Lung (tissue), 12 donors: ENCODE measurements around the gene SYNM. TPM values are rescaled to one million over a fixed set of nuclear protein-coding genes. Genes with fewer than 3 reads are reported as not detected.

Source experiments
- ATAC-seq: fragments of 200-7000 bp; cut with Tn5 transposase; one replicate; pipeline ENCODE4 v1.9.1; 2020; ENCODE audit warnings: moderate number of reproducible peaks; ENCODE audit not compliant: insufficient read depth, low FRiP score
- DNase-seq, 3 donors: peaks; one replicate each; pipeline ENCODE4 v3.0.0-alpha.2; 2013 to 2017
- H3K27ac ChIP-seq, 2 donors: one replicate each; pipeline ENCODE4 v1.5.1; 2013; ENCODE audit warnings: mild to moderate bottlenecking in 2 of 2, moderate library complexity in 2 of 2, control low read depth in 1 of 2, inconsistent platforms in 1 of 2, low read depth in 1 of 2, low read length in 1 of 2
- H3K27me3 ChIP-seq, 3 donors: one replicate each; pipeline ENCODE4 v1.5.1; 2013; ENCODE audit warnings: low read length in 2 of 3; ENCODE audit not compliant: control insufficient read depth in 3 of 3, insufficient read depth in 3 of 3
- H3K36me3 ChIP-seq, 4 donors: one replicate each; pipeline ENCODE4 v1.5.1; 2013; ENCODE audit warnings: low read length in 4 of 4, mild to moderate bottlenecking in 1 of 4, moderate library complexity in 1 of 4; ENCODE audit not compliant: control insufficient read depth in 4 of 4, insufficient read depth in 4 of 4
- H3K4me1 ChIP-seq, 5 donors: one replicate each; pipeline ENCODE4 v1.5.1; 2013; ENCODE audit warnings: low read length in 5 of 5, mild to moderate bottlenecking in 2 of 5, moderate library complexity in 1 of 5; ENCODE audit not compliant: control insufficient read depth in 5 of 5, insufficient read depth in 5 of 5
- H3K4me3 ChIP-seq: one replicate; pipeline ENCODE4 v1.5.1; 2013; ENCODE audit warnings: mild to moderate bottlenecking, control low read depth, moderate library complexity
- H3K9ac ChIP-seq, 2 donors: one replicate each; pipeline ENCODE4 v1.5.1; 2013; ENCODE audit warnings: low read length in 2 of 2, control low read depth in 1 of 2; ENCODE audit not compliant: insufficient read depth in 1 of 2
- H3K9me3 ChIP-seq, 4 donors: one replicate each; pipeline ENCODE4 v1.5.1; 2013; ENCODE audit warnings: low read length in 3 of 4, mild to moderate bottlenecking in 1 of 4, moderate library complexity in 1 of 4; ENCODE audit not compliant: control insufficient read depth in 4 of 4, insufficient read depth in 3 of 4
- WGBS, 2 donors: extraction: QIAGEN DNeasy Blood & Tissue Kit; methylation state at CpG; one replicate each; pipeline ENCODE4 v1.1.7; 2013; 5-methylcytosine and 5-hydroxymethylcytosine counted together
- polyA plus RNA-seq, 2 donors: library from polyadenylated mRNA; stranded (reverse); fragments of 200-250 nt; gene quantifications; one replicate each; pipeline ENCODE4 v1.2.1, GENCODE V29; 2013
- total RNA-seq, 2 donors: library from RNA; depleted of rRNA in 1 of 2; stranded (reverse); fragments of >200 nt in 1 of 2; gene quantifications; one replicate each; pipeline ENCODE4 v1.2.1, GENCODE V29; 2014 to 2021
- TF ChIP-seq, protein P1 (sequence below): IDR thresholded peaks from 2 replicates; pipeline ENCODE4 v1.5.1; 2012; ENCODE audit warnings: mild to moderate bottlenecking; ENCODE audit errors: control extremely low read depth, extremely low read depth
- donor health status: control.
- donor health status: control.
- donor health status: Bipolar disorder and iron deficiency.
- donor health status: healthy.
- donor health status: DM: yes; HTN: yes; CAD: no.

Gene SYNM
- total and polyA plus RNA-seq, 4 donors, result 5.3 to 21.3 (median 10.9) TPM

- Histone ChIP-seq H3K9me3 (peaks cover 0 to 1% (median 0%) of the 10 kb centered on the region in 4 donors), H3K27me3 (peaks cover 0 to 4% (median 0%) of the 10 kb centered on the region in 3 donors), H3K4me3 (no peak overlapping the region), H3K36me3 (no peaks in the 10 kb centered on the region), H3K27ac (no peak overlapping the region), H3K9ac (no peak overlapping the region), H3K4me1 (peaks cover 0 to 6% (median 0%) of the 10 kb centered on the region in 5 donors)
- WGBS, 2 donors, result 81 to 86% methylated on average over 5 of the region's 5 CpGs
- TF ChIP-seq, protein P1, sequence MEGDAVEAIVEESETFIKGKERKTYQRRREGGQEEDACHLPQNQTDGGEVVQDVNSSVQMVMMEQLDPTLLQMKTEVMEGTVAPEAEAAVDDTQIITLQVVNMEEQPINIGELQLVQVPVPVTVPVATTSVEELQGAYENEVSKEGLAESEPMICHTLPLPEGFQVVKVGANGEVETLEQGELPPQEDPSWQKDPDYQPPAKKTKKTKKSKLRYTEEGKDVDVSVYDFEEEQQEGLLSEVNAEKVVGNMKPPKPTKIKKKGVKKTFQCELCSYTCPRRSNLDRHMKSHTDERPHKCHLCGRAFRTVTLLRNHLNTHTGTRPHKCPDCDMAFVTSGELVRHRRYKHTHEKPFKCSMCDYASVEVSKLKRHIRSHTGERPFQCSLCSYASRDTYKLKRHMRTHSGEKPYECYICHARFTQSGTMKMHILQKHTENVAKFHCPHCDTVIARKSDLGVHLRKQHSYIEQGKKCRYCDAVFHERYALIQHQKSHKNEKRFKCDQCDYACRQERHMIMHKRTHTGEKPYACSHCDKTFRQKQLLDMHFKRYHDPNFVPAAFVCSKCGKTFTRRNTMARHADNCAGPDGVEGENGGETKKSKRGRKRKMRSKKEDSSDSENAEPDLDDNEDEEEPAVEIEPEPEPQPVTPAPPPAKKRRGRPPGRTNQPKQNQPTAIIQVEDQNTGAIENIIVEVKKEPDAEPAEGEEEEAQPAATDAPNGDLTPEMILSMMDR, result no peak
- no peak for DNase-seq
- no peak for ATAC-seq
Observed at GRCh38 chr15:99062226-99062625, 42.7 kb upstream of the SYNM start.

- H3K4me1 ChIP-seq, result no peaks in the 10 kb centered on the region
- 77 to 78% methylated on average over 6 of the region's 6 CpGs for WGBS, 2 donors
- ATAC-seq, result no peak
Observed at GRCh38 chr15:99068186-99068585, 36.7 kb upstream of the SYNM start.

GRCh38 chr15:99070208-99070607 is 34.7 kb upstream of the SYNM start:
- H3K9me3 ChIP-seq, result peaks cover 0 to 1% (median 0%) of the 10 kb centered on the region in 4 donors
- TF ChIP-seq, protein P1, result no peak

More at GRCh38 chr15:99068186-99068585, 36.7 kb upstream of the SYNM start:
- Histone ChIP-seq H3K27ac (no peak overlapping the region), H3K27me3 (peaks cover 0 to 3% (median 0%) of the 10 kb centered on the region in 3 donors), H3K9me3 (peaks cover 0 to 1% (median 0%) of the 10 kb centered on the region in 4 donors), H3K4me3 (no peak overlapping the region), H3K36me3 (no peaks in the 10 kb centered on the region), H3K9ac (no peak overlapping the region)
- DNase-seq, result no peak
- TF ChIP-seq, protein P1, result no peak

More at GRCh38 chr15:99070208-99070607, 34.7 kb upstream of the SYNM start:
- ATAC-seq (no peak), DNase-seq (no peak)
- no peak overlapping the region for H3K9ac ChIP-seq
- WGBS, 2 donors, result 77 to 86% methylated on average over 5 of the region's 5 CpGs
- H3K27ac ChIP-seq, result no peak overlapping the region
- H3K4me3 ChIP-seq, result no peak overlapping the region
- no peaks in the 10 kb centered on the region for H3K27me3 ChIP-seq
- no peaks in the 10 kb centered on the region for H3K36me3 ChIP-seq
- H3K4me1 ChIP-seq, result peaks cover 0 to 3% (median 0%) of the 10 kb centered on the region in 5 donors
